Measurements from ENCODE around the gene FUT3.

The FUT3 gene

DNA sequence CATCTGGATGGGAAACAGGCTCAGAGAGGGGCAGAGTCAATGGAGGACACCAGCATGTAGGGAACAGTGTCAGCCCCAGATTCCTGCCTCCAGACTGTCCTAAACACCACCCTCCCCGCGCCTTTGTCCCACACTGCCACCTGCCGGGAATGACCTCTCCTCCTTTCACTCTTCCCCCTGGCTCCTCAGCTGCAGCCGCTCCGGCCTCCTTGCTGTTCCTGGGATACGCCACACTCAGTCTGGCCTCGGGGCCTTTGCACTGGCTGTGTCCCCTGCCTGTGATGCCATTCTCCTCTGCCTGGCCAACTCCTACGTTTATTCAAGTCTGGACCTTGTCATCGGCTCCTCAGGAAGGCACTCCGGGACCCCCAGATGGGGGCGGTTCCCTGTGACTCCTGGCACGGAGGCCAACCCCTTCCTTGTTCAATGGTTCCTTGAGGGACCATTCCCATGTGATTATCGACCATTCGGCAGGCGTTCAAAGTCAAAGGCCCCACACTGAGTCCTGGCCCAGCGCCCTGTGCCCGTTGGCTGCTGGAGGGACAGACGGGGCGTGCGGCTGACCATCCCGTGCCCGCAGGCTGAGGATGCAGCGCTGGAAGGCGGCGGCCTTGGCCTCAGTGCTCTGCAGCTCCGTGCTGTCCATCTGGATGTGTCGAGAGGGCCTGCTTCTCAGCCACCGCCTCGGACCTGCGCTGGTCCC is 27.5 kb downstream of the FUT3 start:
- no peak for DNase-seq (ENCODE audit: low read depth)

DNA sequence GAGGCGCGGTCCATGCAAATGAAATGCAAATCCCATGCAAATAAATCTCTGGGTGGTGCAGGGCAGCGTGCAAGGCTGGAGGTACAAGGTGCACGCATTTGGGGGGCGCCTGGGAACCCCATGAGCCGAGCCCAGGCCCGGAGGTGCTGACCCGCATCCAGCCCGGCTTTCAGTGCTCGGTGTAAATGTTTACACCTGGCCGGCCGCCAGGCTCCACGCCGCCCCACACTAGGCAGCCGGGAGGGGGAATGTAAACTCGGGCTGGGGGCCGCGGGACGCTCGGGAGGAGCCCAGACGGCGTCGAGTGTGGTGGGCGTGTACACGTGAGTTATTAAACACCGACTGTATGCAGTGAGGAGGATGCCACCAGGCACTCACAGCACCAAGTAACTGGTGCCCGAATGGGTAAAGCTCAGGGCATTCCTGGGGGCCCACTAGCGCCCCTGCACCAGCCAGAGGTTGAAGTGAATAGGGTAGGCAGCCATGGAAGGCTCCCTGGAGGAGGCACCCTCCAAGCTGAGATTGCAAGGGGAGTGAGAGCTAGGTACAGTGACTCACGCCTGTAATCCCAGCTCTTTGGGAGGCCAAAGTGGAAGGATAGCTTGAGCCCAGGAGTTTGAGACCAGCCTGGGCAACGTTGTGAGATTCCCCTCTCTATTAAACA is 28.9 kb downstream of the FUT3 start:
- no peak for DNase-seq (ENCODE audit: low read depth)

DNA sequence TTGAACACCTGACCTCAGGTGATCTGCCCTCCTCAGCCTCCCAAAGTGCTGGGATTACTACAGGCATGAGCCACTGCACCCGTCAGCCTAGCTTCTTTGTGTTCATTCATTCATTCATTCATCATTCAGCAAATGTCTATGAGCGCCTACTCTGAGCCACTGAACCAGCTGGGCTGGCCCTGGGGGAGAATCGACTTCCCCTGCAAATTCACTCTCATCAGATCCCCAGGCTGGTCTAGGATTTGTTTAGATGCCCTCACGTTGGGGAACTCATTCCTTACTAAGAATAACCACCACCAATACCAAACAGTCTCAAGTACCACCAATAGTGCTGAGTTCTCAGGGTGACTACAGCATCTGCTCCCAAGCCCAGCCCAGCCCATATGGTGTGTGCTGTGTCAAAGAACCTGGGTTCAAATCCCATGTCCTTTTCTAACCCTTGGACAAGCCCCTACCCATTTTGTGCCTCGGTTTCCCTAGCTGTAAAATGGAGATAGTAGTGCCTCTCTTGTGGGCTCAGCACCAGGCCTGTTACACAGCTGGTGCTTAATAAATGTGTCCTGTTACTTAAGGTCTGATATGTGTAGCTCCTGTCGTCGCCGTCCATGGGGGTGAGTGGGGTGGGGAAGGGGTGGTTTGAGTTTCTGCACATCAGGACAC is 29.6 kb downstream of the FUT3 start:
- DNase-seq (ENCODE audit: low read depth), result no peak

DNA sequence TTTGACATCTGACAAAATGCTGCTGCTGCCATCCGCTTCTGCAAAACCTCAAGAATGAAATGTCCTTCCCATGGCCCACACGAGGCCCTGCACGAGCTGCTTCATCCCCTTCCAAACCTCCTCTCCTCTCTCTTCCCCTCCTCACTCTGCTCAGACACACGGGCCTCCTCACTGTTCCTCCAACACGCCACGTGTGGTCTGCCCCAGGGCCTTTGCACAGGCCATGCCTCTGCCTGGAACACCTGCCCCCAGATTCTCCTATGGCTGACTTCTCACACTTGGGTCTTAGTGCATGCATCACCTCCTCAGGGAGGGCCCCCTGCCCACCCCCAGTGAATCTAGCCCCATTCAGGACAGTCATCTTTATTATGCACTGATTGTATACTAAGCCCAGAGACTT is 30.5 kb downstream of the FUT3 start:
- no peak for DNase-seq (ENCODE audit: low read depth)

DNA sequence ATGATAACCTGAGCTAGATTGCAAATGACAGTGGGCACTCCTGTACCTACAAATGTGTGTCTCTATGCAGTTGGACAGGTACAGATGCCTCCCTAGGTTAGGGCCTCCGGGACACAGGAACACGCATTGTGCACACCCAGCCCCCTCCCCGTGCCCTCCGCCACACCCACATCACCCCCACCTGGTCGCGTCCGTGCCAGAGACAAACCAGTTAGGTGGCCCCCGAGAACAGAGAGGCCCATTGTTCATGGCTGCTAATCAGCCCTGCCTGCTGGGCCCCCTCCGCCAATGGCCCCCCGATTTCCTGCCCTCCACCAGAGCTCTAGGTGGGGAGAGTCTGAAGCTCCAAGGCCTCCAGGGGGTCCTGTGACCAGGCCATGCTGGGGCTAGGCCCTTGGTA is 32.7 kb downstream of the FUT3 start:
- no peak for DNase-seq (ENCODE audit: low read depth)

DNA sequence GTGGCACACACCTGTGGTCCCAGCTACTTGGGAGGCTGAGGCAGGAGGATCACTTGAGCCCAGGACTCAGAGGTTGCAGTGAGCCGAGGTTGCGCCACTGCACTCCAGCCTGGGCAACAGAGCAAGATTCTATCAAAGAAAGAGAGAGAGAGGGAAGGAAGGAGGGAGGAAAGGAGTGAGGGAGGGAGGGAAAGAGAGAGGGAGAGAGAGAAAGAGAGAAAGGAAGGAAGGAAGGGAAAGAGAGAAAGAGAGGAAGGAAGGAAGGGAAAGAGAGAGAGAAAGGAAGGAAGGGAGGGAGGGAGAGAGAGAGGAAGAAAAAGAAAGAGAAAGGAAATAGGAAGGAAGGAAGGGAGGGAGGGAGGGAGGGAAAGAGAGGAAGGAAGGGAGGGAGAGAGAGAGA is 34.0 kb downstream of the FUT3 start:
- DNase-seq (ENCODE audit: low read depth), result no peak

DNA sequence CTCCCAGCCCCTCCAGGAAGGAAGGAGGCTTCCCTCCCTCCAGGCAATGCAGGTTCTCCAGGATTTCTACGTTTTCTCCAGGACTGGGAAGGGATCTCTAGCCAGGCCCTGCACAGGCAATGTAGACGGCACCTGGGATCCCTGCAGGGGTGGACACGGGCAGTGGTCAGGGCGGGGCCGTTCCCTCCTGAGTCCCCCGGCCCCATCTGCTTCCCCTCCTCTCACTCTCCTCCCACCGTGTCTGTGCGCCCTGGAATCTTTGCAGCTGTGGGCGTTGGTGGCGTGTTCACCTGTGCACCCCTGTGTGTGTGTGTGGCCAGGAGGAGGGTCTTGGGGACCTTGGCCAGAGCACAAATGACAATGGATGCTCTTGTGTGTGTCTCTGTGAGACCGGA is 36.4 kb downstream of the FUT3 start:
- DNase-seq (ENCODE audit: low read depth), result no peak

DNA sequence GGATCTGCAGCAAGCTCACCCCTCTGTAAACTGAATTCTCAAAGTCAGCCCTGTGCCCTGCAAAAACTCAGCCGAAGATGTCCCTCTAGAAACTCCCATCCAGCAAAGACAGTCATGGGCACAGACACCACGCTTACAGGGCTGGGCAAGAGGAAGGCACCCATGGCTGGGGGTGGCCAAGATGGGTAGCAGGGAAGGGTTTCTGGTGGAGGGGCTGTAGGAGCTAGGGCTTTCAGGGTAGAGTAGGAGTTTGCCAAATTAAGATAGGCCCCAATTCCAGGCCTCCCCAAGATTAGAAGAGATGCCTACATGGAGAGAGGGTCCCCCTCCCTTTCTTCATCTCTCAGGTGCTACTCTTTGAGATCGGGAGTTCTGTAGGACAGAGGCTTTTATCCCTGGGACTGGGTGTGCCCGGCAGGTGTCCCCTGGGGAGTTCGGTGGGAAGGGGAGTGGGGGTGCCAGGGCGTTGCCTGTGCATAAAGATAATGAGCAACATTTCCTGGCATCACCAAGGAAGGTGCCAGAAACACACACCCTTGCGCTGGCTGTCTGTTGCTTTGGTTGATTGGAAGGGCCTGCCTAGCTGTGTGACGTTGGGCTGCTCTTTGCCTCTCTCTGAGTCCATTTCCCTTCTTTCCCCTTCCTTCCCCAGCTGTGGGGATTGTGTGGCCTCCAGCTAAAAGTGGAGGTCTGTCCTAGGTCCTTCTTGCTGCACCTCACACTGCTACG is 37.0 kb downstream of the FUT3 start:
- DNase-seq (ENCODE audit: low read depth), result no peak

DNA sequence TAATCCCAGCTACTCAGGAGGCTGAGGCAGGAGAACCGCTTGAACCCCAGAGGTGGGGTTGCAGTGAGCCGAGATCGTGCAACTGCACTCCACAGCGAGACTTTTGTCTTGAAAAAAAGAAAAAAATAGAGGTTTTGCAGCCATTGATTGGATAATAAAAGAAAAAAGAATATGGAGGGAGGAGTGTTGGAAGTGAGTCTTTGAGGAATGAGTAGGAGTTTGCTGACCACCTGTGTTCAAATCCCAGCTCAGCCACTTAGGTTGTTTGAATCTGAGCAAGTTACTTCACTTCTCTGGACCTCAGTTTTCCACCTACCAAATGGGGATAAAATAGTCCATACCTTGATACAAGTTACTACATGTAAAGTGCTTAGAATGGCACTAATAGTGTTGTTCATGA is 40.1 kb downstream of the FUT3 start:
- no peak for DNase-seq (ENCODE audit: low read depth)

DNA sequence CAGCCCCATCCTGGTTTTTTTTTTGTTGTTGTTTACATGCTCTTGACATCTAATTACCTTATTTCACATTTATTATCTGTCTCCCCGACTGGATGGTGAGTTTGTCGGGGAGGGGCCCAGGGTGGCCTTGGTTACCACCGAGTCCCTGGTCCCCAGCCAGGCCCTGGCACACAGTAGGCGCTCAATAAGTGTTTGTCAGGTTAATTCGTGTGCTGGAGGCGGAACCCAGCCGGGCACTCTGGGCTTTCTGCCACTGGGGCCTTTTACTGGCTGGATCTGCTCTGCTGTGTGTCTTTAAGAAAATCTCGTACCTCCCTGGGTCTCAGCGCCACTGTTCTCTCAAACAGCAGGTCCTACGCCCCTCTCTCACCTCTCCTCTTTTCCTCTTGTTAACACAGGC is 41.8 kb downstream of the FUT3 start:
- DNase-seq (ENCODE audit: low read depth), result no peak

DNA sequence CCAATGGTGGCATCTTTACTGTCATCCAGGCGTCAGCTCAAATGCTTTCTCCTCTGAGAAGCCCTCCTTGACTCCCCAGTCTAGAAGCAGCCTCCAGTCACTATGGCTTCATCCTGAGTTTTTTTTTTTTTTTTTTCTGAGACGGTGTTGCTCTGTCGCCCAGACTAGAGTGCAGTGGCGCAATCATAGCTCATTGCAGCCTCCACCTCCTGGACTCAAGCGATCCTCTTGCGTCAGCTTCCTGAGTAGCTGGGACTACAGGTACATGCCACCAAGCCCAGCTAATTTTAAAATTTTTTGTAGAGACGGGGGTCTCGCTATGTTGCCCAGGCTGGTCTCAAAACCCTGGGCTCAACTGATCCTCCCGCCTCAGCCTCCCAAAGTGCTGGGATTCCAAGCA is 42.2 kb downstream of the FUT3 start:
- DNase-seq (ENCODE audit: low read depth), result no peak

DNA sequence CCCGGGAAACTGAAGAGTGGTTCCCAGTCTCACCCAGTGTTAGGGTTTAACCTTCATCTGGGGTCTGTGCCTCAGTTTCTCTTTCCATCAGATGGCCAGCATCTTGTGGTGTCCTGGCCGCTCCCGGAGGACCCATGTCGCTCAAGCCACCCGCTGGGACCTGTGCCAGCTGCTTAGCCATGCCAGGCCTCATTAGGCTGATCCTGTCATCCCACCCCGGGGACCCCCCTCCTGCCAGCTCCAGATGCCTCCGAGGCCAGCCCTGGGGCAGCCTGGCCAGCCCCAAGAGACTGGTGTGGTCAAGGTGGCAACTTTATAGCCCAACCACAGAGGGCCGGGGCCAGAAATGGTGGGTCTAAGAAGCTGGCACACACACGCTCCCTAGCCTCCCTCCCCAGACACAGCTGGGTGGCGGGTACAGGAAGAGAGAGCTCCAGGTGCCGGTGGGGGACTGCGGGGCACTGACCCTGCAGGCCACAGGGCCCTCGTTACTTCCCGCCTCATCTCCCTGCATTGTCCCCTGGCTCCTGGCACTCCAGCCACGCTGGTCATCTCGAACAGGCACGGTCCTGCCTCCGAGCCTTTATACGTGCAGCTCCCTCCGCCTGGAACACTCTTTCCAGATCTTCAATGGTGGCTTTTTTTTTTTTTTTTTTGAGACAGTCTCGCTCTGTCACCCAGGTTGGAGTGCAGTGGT is 43.0 kb downstream of the FUT3 start:
- no peak for DNase-seq (ENCODE audit: low read depth)

DNA sequence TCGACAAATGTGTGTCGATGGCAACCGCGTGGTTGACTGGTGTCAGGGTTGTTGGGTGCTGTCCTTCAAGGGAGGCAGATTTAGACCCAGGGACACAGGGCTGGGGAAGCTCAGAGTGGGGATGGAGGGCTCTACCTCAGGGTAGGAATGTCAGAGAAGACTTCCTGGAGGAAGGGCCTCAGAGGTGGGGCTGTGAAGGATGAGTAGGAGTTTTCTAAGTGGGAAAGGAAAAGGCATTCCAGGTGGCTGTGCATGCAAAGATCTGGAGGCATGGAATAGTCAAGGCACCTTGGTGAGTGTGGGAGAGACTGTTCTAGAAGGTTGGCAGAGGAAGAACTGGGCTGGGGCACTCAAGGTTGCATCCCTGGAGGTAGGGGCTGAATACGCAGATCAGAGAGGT is 44.3 kb downstream of the FUT3 start:
- DNase-seq (ENCODE audit: low read depth), result no peak

DNA sequence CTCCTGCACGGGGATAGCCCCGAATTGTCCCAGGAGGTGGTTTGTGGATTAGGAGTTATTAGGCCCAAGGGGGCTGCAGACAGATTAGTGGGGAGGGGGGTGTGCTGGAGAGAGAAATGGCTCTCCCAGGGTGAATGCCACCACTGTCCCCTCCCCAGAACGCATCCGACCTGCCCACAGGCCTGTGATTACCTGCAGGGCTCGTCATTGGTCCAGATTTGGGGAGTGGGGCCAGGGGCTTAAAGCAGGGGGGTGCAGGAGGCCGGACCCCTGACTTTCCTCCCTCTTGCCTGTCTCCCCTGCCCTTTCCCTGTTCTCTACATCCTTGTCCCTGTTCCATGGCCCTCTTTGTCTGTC is 45.1 kb downstream of the FUT3 start:
- no peak for DNase-seq (ENCODE audit: low read depth)

DNA sequence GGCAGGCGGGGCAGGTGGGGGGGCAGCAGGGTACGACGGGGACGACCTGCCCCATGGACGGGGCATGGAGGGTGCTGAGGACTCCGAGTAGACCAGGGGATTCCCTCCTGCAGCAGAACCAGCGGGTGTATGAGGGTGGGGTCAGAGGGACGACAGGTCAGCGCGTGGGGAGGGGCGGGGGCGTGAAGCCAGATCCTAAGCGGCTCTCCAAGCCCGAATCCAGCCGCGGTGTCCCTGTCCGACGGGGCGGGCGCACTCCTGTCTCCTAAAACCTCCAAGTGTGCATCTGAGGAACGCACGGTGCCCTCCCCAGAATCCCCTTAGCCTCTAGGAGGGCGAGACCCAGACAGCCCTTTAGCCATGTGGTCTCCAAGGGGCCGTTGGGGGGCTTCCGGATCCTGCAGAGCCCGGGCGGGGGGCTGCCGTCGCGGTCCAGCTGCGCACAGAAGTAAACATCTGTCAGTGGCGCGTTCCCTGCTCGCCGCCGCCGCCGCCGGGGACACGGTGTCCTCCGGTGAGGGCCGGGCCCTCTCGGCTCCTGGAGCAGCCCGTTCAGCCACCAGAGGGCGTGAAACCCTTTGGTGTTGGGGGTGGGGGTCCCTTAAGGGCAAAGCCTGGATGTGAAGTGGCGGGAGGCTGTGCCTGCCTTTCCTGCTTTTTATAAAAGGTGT is 45.7 kb downstream of the FUT3 start:
- peak; percentile 21 for DNase-seq (ENCODE audit: low read depth)

DNA sequence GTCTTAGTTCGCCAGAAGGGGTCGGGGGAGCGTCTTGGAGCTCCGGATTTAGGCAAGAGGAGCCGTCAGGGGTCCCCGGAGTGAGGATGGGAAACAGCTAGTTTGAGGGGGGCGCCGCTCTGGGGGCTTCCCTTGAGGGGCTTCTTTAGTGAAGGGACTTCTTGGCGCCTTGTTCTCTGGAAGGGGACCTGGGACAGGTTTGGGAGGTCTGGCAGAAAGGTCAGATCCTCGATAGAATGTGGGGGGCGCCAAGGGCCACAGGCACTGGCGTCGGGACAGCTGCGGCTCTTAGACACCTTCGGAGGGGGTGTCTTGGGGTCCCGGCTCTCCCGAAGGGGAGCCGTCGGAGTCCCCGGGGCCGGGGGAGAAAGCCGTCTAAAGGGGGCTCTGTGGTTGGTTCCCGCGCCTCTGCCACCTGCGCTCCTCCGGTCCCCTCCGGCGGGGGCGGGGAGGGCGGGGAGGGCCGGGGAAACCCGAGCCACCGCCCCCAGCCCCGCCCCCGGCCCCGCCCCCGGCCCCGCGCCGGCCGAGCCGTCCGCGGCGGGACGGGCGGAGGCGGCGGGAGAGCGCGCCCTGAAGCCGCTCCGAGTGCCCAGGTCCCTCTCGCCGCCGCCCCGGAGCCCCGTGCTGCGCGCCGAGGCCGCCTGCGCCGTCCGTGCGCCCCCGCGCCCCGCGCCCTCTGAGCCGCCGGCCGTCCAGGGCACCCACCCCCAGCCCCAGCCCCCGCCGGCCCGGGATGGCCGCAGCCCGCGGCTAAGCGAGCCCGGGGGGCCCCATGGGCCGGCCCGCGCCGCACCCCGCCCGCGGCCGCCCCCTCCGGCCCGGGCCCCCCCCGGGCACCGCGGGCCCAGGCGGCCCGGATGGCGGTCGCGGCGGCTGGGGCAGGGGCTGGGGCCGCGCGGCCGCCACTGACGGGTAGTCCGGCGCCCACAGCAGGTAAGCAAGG is 46.5 kb downstream of the FUT3 start, which contains the start of gene NRTN:
NRTN (plus strand) TSS at position 552 of the 946 bp plus-strand sequence. CDS start 19,099 bp downstream, outside the sequence.
- no peak for DNase-seq (ENCODE audit: low read depth)

DNA sequence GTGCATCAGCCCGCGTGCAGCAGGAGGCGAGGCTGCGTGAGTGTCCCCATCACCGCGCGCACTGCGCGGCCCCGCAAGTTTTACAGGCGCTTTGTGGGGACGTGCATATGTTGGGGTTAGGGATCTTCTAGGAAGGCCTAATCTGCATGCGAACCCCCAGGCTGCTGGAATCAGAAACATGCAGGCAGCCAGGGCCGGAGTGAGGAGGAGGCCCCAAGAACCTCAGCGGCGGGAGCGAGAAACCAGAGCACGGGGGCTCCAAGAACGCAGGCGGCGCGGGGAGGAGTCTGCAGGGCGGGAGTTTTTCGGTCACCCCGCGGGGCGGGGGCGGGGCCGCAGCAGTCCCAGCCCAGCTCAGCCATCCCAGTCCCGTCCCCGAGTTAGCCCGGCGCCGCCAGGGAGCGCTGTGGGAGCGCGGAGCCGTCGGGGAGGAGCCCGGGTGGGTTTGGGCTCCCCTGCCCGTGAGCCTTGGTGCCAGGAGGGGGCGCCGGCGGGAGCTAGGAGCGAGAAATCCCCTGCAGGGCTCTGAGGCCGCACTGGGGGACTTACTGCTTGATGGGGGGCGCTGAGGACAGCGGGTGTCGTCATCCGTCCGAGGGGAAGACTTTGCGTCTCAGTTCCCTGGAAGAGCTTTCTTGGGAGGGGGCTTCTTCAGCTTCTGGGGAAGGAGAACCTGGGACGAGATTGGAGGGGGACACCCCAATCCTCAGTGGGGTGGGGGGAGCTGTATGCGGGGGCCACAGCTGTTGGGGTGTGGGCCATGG is 47.3 kb downstream of the FUT3 start:
- DNase-seq (ENCODE audit: low read depth), result peak; percentile 70

DNA sequence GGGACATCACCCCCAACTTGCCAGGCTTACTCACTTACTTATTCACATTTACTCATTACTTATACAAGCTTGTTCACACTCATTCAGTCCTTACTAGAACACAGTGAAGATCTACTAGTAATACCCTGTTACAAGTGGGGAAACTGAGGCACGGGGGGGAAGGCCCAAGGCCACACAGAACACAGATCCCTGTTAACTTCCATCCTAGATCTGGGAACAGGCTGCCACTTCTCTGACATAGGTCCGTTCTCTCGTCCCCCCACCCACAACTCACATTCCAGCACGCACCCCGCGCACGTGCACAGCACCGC is 47.9 kb downstream of the FUT3 start:
- no peak for DNase-seq (ENCODE audit: low read depth)

DNA sequence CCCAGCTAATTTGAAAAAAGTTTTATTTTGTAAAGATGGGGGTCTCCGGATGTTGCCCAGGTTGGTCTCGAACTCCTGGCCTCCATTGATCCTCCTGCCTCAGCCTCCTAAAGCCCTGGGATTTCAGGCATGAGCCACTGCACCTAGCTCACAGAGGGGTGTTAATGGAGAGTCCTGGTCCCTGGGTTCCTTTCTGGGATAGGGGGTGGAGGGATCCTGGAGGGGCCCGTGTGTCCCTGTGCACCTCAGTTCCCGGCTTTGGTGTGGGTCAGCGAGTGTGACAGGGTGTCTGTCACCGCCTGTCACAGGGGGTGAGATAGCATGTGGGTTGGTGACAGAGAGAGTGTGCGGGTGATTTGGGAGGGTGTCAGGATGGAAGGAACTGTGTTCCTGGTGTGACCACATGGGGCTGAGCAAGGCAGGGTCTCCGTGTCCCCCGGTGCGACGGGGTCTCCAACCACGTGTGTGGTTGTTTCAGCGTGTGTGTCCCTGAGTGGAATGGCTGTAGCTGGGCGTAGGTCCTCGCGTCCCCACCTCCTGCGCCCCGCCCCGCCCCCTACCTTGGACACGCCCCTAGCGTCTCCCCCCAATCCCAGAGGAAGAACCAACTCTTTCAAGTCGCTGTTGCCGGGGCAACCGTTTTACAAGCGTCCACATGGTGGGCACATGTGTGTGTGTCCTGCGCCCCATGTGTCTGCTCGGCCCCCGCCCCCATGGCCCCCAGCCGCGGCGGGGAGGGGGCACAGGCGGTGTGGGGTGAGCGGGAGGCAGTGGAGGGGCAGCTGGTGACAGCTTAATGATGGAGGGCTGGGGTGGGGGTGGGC is 49.2 kb downstream of the FUT3 start:
- DNase-seq (ENCODE audit: low read depth), result no peak
